GM23338 (cell line): ENCODE results near the gene PCP4. TPM values are rescaled to one million over a fixed set of nuclear protein-coding genes. Genes with fewer than 3 reads are reported as not detected.

Experiments used
- ATAC-seq: fragments of 200-7000 bp; cut with Tn5 transposase; 3 replicates; pipeline ENCODE4 v1.9.1; 2020
- DNase-seq: peaks from one replicate; pipeline ENCODE4 v3.0.0-alpha.2; 2015; ENCODE audit warnings: low spot score
- H2AFZ ChIP-seq: fragments of 200-600 bp; sonication (generic); 2 replicates; pipeline ENCODE4 v1.8.0; 2016; ENCODE audit warnings: antibody characterized with exemption, mild to moderate bottlenecking, moderate library complexity
- H3F3A ChIP-seq: fragments of 200-600 bp; sonication (generic); replicated peaks from 2 replicates; pipeline ENCODE4 v1.8.0; 2017; ENCODE audit warnings: antibody characterized with exemption, mixed run types, low read depth
- H3K27ac ChIP-seq: fragments of 200-600 bp; sonication (generic); 2 replicates; pipeline ENCODE4 v1.6.1; 2016; ENCODE audit warnings: low read depth
- H3K27me3 ChIP-seq: fragments of 200-600 bp; sonication (generic); 2 replicates; pipeline ENCODE4 v1.8.0; 2016; ENCODE audit warnings: mild to moderate bottlenecking, mixed run types, moderate library complexity; ENCODE audit not compliant: insufficient read depth
- H3K36me3 ChIP-seq: fragments of 200-600 bp; sonication (generic); 2 replicates; pipeline ENCODE4 v1.8.0; 2016; ENCODE audit warnings: mild to moderate bottlenecking; ENCODE audit not compliant: insufficient read depth
- H3K4me1 ChIP-seq: fragments of 200-600 bp; sonication (generic); 2 replicates; pipeline ENCODE4 v1.8.0; 2016; ENCODE audit warnings: mild to moderate bottlenecking, moderate library complexity; ENCODE audit not compliant: insufficient read depth
- H3K4me2 ChIP-seq: fragments of 200-600 bp; sonication (generic); 2 replicates; pipeline ENCODE4 v1.7.1; 2017; ENCODE audit warnings: mixed run types
- H3K4me3 ChIP-seq: fragments of 200-600 bp; sonication (generic); 2 replicates; pipeline ENCODE4 v1.6.1; 2016; ENCODE audit warnings: mixed run types
- H3K79me2 ChIP-seq: fragments of 200-600 bp; sonication (generic); replicated peaks from 2 replicates; pipeline ENCODE4 v1.8.0; 2017; ENCODE audit warnings: mild to moderate bottlenecking; ENCODE audit not compliant: insufficient read depth
- H3K9me2 ChIP-seq: fragments of 200-600 bp; sonication (generic); 2 replicates; pipeline ENCODE4 v1.8.0; 2017; ENCODE audit not compliant: insufficient read depth
- H4K20me1 ChIP-seq: fragments of 200-600 bp; sonication (generic); replicated peaks from 2 replicates; pipeline ENCODE4 v1.8.0; 2017; ENCODE audit warnings: mild to moderate bottlenecking; ENCODE audit not compliant: insufficient read depth
- H3K27ac Mint-ChIP-seq: 2 replicates; pipeline ENCODE4 v1.8.0; 2020; ENCODE audit warnings: inconsistent platforms, mild to moderate bottlenecking, moderate library complexity, mixed read lengths
- H3K27me3 Mint-ChIP-seq: 3 replicates; pipeline ENCODE4 v1.8.0; 2022; ENCODE audit warnings: low read depth, mild to moderate bottlenecking, moderate library complexity, mixed read lengths, inconsistent platforms; ENCODE audit not compliant: insufficient read depth, poor library complexity
- H3K36me3 Mint-ChIP-seq: 3 replicates; pipeline ENCODE4 v1.8.0; 2021; ENCODE audit warnings: low read depth, mild to moderate bottlenecking, inconsistent platforms, moderate library complexity, mixed read lengths
- H3K4me1 Mint-ChIP-seq: 3 replicates; pipeline ENCODE4 v1.8.0; 2020; ENCODE audit warnings: mild to moderate bottlenecking, inconsistent platforms, mixed read lengths
- H3K4me3 Mint-ChIP-seq: 3 replicates; pipeline ENCODE4 v1.8.0; 2021; ENCODE audit warnings: moderate library complexity, mild to moderate bottlenecking, inconsistent platforms, mixed read lengths
- H3K9me3 Mint-ChIP-seq: 3 replicates; pipeline ENCODE4 v1.8.0; 2020; ENCODE audit warnings: moderate library complexity, mild to moderate bottlenecking, inconsistent platforms, mixed read lengths
- CREB1 ChIP-seq: fragments of 250-450 bp; sonication (Bioruptor Pico); IDR thresholded peaks from 2 replicates; pipeline ENCODE4 v1.5.0; 2020; ENCODE audit warnings: low read depth, mild to moderate bottlenecking, moderate library complexity
- EZH2 ChIP-seq: fragments of 200-600 bp; sonication (generic); IDR thresholded peaks from one replicate; pipeline ENCODE4 v1.8.0; 2017; ENCODE audit warnings: antibody characterized with exemption, mild to moderate bottlenecking, low read depth; ENCODE audit not compliant: unreplicated experiment
- EZH2phosphoT487 ChIP-seq: fragments of 200-600 bp; sonication (generic); IDR thresholded peaks from one replicate; pipeline ENCODE4 v1.8.1; 2018; ENCODE audit warnings: antibody characterized with exemption; ENCODE audit not compliant: unreplicated experiment
- JUNB ChIP-seq: IDR thresholded peaks from one replicate; pipeline ENCODE4 v1.6.1; 2016; ENCODE audit warnings: antibody characterized with exemption; ENCODE audit not compliant: unreplicated experiment
- NANOG ChIP-seq: IDR thresholded peaks from 2 replicates; pipeline ENCODE4 v1.6.1; 2016; ENCODE audit warnings: antibody characterized with exemption, borderline replicate concordance
- POLR2AphosphoS5 ChIP-seq: IDR thresholded peaks from 2 replicates; pipeline ENCODE4 v1.6.1; 2016; ENCODE audit warnings: antibody characterized with exemption, low read depth
- REST ChIP-seq: IDR thresholded peaks from one replicate; pipeline ENCODE4 v1.6.1; 2018; ENCODE audit warnings: antibody characterized with exemption; ENCODE audit not compliant: unreplicated experiment
- STAT1 ChIP-seq: IDR thresholded peaks from one replicate; pipeline ENCODE4 v1.6.1; 2016; ENCODE audit warnings: antibody characterized with exemption; ENCODE audit not compliant: unreplicated experiment
- ZNF114 ChIP-seq: fragments of 250-450 bp; sonication (Bioruptor Pico); IDR thresholded peaks from 2 replicates; pipeline ENCODE4 v1.5.0; 2020; ENCODE audit warnings: mild to moderate bottlenecking, moderate library complexity
- ZNF331 ChIP-seq: fragments of 250-450 bp; sonication (Bioruptor Pico); IDR thresholded peaks from 2 replicates; pipeline ENCODE4 v1.5.0; 2020; ENCODE audit warnings: low read depth, mild to moderate bottlenecking, moderate library complexity
- polyA plus RNA-seq: library from polyadenylated mRNA; unstranded; fragments of >200 nt; fragmentation: Nextera tagmentation; extraction: Ambion mirVana; gene quantifications from 2 replicates; pipeline ENCODE4 v1.2.1, GENCODE V29; 2016
- total RNA-seq: library from RNA; depleted of rRNA; stranded (reverse); fragments of >200 nt; shearing (Covaris generic); gene quantifications from 2 replicates; pipeline ENCODE4 v1.2.3, GENCODE V29; 2014
- TF ChIP-seq, protein P1 (sequence below): IDR thresholded peaks from 2 replicates; pipeline ENCODE4 v1.6.1; 2016; ENCODE audit warnings: antibody characterized with exemption
- TF ChIP-seq, protein P2 (sequence below), 2 experiments: fragments of 200-600 bp in 1 of 2; sonication (generic) in 1 of 2; conservative IDR thresholded peaks; 2 replicates each; pipeline versions ENCODE4 v1.5.1 to v1.6.1; 2016 to 2017; ENCODE audit warnings: antibody characterized with exemption in 2 of 2, low read depth in 2 of 2, mild to moderate bottlenecking in 2 of 2, moderate library complexity in 1 of 2
- TF ChIP-seq, protein P3 (sequence below): fragments of 250-450 bp; sonication (Bioruptor Pico); IDR thresholded peaks from 2 replicates; pipeline ENCODE4 v1.5.0; 2020; ENCODE audit warnings: mild to moderate bottlenecking, moderate library complexity

PCP4 gene
- total and polyA plus RNA-seq, 2 experiments from 2014 or later: 7.3 TPM; not detected in 1

GRCh38 chr21:39818557-39818956 lies 48.7 kb upstream of the PCP4 start:
- H2AFZ ChIP-seq: no peak overlapping the region
- H3F3A ChIP-seq: no peaks in the 10 kb centered on the region
- H3K4me3 Mint-ChIP-seq: no peak overlapping the region
- peaks cover under 1% of the 10 kb centered on the region; the same call in 2 of the 3 replicates for H3K4me1 Mint-ChIP-seq
- ATAC-seq (no peak), DNase-seq (no peak)
- peaks cover 10% of the 10 kb centered on the region; the same call in 1 of the 2 replicates for H3K9me2 ChIP-seq
- TF ChIP-seq STAT1 (no peak), EZH2 (no peak), POLR2AphosphoS5 (no peak), ZNF331 (CRISPR knock-in tag) (no peak), REST (no peak), NANOG (no peak), EZH2phosphoT487 (no peak), CREB1 (CRISPR knock-in tag) (no peak), JUNB (no peak), ZNF114 (CRISPR knock-in tag) (no peak)
- TF ChIP-seq, protein P1, sequence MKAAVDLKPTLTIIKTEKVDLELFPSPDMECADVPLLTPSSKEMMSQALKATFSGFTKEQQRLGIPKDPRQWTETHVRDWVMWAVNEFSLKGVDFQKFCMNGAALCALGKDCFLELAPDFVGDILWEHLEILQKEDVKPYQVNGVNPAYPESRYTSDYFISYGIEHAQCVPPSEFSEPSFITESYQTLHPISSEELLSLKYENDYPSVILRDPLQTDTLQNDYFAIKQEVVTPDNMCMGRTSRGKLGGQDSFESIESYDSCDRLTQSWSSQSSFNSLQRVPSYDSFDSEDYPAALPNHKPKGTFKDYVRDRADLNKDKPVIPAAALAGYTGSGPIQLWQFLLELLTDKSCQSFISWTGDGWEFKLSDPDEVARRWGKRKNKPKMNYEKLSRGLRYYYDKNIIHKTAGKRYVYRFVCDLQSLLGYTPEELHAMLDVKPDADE: no peak
- TF ChIP-seq, protein P2, sequence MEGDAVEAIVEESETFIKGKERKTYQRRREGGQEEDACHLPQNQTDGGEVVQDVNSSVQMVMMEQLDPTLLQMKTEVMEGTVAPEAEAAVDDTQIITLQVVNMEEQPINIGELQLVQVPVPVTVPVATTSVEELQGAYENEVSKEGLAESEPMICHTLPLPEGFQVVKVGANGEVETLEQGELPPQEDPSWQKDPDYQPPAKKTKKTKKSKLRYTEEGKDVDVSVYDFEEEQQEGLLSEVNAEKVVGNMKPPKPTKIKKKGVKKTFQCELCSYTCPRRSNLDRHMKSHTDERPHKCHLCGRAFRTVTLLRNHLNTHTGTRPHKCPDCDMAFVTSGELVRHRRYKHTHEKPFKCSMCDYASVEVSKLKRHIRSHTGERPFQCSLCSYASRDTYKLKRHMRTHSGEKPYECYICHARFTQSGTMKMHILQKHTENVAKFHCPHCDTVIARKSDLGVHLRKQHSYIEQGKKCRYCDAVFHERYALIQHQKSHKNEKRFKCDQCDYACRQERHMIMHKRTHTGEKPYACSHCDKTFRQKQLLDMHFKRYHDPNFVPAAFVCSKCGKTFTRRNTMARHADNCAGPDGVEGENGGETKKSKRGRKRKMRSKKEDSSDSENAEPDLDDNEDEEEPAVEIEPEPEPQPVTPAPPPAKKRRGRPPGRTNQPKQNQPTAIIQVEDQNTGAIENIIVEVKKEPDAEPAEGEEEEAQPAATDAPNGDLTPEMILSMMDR (conservative IDR thresholded peaks at IDR 0.05; ENCODE audit: low read depth in 2 of 2): no peak
- TF ChIP-seq, protein P3, sequence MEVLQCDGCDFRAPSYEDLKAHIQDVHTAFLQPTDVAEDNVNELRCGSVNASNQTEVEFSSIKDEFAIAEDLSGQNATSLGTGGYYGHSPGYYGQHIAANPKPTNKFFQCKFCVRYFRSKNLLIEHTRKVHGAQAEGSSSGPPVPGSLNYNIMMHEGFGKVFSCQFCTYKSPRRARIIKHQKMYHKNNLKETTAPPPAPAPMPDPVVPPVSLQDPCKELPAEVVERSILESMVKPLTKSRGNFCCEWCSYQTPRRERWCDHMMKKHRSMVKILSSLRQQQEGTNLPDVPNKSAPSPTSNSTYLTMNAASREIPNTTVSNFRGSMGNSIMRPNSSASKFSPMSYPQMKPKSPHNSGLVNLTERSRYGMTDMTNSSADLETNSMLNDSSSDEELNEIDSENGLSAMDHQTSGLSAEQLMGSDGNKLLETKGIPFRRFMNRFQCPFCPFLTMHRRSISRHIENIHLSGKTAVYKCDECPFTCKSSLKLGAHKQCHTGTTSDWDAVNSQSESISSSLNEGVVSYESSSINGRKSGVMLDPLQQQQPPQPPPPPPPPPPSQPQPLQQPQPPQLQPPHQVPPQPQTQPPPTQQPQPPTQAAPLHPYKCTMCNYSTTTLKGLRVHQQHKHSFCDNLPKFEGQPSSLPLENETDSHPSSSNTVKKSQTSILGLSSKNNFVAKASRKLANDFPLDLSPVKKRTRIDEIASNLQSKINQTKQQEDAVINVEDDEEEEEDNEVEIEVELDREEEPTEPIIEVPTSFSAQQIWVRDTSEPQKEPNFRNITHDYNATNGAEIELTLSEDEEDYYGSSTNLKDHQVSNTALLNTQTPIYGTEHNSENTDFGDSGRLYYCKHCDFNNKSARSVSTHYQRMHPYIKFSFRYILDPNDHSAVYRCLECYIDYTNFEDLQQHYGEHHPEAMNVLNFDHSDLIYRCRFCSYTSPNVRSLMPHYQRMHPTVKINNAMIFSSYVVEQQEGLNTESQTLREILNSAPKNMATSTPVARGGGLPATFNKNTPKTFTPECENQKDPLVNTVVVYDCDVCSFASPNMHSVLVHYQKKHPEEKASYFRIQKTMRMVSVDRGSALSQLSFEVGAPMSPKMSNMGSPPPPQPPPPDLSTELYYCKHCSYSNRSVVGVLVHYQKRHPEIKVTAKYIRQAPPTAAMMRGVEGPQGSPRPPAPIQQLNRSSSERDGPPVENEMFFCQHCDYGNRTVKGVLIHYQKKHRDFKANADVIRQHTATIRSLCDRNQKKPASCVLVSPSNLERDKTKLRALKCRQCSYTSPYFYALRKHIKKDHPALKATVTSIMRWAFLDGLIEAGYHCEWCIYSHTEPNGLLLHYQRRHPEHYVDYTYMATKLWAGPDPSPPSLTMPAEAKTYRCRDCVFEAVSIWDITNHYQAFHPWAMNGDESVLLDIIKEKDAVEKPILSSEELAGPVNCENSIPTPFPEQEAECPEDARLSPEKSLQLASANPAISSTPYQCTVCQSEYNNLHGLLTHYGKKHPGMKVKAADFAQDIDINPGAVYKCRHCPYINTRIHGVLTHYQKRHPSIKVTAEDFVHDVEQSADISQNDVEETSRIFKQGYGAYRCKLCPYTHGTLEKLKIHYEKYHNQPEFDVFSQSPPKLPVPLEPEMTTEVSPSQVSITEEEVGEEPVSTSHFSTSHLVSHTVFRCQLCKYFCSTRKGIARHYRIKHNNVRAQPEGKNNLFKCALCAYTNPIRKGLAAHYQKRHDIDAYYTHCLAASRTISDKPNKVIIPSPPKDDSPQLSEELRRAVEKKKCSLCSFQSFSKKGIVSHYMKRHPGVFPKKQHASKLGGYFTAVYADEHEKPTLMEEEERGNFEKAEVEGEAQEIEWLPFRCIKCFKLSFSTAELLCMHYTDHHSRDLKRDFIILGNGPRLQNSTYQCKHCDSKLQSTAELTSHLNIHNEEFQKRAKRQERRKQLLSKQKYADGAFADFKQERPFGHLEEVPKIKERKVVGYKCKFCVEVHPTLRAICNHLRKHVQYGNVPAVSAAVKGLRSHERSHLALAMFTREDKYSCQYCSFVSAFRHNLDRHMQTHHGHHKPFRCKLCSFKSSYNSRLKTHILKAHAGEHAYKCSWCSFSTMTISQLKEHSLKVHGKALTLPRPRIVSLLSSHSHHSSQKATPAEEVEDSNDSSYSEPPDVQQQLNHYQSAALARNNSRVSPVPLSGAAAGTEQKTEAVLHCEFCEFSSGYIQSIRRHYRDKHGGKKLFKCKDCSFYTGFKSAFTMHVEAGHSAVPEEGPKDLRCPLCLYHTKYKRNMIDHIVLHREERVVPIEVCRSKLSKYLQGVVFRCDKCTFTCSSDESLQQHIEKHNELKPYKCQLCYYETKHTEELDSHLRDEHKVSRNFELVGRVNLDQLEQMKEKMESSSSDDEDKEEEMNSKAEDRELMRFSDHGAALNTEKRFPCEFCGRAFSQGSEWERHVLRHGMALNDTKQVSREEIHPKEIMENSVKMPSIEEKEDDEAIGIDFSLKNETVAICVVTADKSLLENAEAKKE (CRISPR knock-in tag): no peak
- no peaks in the 10 kb centered on the region for H3K79me2 ChIP-seq
- H3K27ac Mint-ChIP-seq: no peak overlapping the region
- H3K4me2 ChIP-seq: no peak overlapping the region
- no peak overlapping the region for H3K27ac ChIP-seq
- no peaks in the 10 kb centered on the region for H4K20me1 ChIP-seq
- H3K36me3 ChIP-seq: no peaks in the 10 kb centered on the region
- no peaks in the 10 kb centered on the region for H3K4me1 ChIP-seq
- no peaks in the 10 kb centered on the region for H3K27me3 ChIP-seq
- peaks cover 3% of the 10 kb centered on the region; the same call in 1 of the 3 replicates for H3K9me3 Mint-ChIP-seq
- H3K36me3 Mint-ChIP-seq: 0 out of 3 replicates have a peak, but pooled peaks cover under 1% of the 10 kb centered on the region
- H3K27me3 Mint-ChIP-seq: peaks cover 1% of the 10 kb centered on the region
- no peak overlapping the region for H3K4me3 ChIP-seq
